ENCODE data around the gene PABPN1L.

The PABPN1L gene

GRCh38 chr16:88868974-88869672 lies 2.7 kb upstream of the PABPN1L start:
- no peak for DNase-seq (ENCODE audit: low read depth)

- DNase-seq (ENCODE audit: low read depth): no peak
Observed at GRCh38 chr16:88867581-88868246, 1.3 kb upstream of the PABPN1L start.

GRCh38 chr16:88865742-88866141 lies 718 bp downstream of the PABPN1L start:
- no peak for DNase-seq (ENCODE audit: low read depth)

- no peak for DNase-seq (ENCODE audit: low read depth)
Observed at GRCh38 chr16:88865310-88865709, 1.1 kb downstream of the PABPN1L start.

GRCh38 chr16:88864521-88864920 lies 1.9 kb downstream of the PABPN1L start:
- no peak for DNase-seq (ENCODE audit: low read depth)

- no peak for DNase-seq (ENCODE audit: low read depth)
Observed at GRCh38 chr16:88864099-88864498, 2.4 kb downstream of the PABPN1L start.

GRCh38 chr16:88863426-88863825 lies 3.0 kb downstream of the PABPN1L start:
- no peak for DNase-seq (ENCODE audit: low read depth)

- no peak for DNase-seq (ENCODE audit: low read depth)
Observed at GRCh38 chr16:88862968-88863367, 3.5 kb downstream of the PABPN1L start.

- DNase-seq (ENCODE audit: low read depth): no peak
Observed at GRCh38 chr16:88861359-88861758, 5.1 kb downstream of the PABPN1L start.

GRCh38 chr16:88859381-88860091 lies 6.9 kb downstream of the PABPN1L start:
- no peak for DNase-seq (ENCODE audit: low read depth)

- DNase-seq (ENCODE audit: low read depth): peak; percentile 61
Observed at GRCh38 chr16:88857728-88858339, 8.6 kb downstream of the PABPN1L start.

GRCh38 chr16:88856828-88857727 lies 9.4 kb downstream of the PABPN1L start, which contains the start of the genes GALNS and TRAPPC2L:
TSS of gene GALNS (minus strand) at chr16:88856947. CDS start at chr16:88856877, 70 bp downstream.
TSS of gene TRAPPC2L (plus strand) at chr16:88857127. CDS start at chr16:88857151, 24 bp downstream.
- peak; percentile 98 for DNase-seq (ENCODE audit: low read depth)

- no peak for DNase-seq (ENCODE audit: low read depth)
Observed at GRCh38 chr16:88856122-88856827, 10.2 kb downstream of the PABPN1L start.

- DNase-seq (ENCODE audit: low read depth): no peak
Observed at GRCh38 chr16:88855736-88856121, 10.7 kb downstream of the PABPN1L start.

- no peak for DNase-seq (ENCODE audit: low read depth)
Observed at GRCh38 chr16:88855176-88855575, 11.3 kb downstream of the PABPN1L start.

- DNase-seq (ENCODE audit: low read depth): no peak
Observed at GRCh38 chr16:88854306-88855111, 12.0 kb downstream of the PABPN1L start.

GRCh38 chr16:88853325-88853941 lies 13.0 kb downstream of the PABPN1L start:
- DNase-seq (ENCODE audit: low read depth): no peak

- no peak for DNase-seq (ENCODE audit: low read depth)
Observed at GRCh38 chr16:88851616-88852015, 14.8 kb downstream of the PABPN1L start.

- DNase-seq (ENCODE audit: low read depth): no peak
Observed at GRCh38 chr16:88850531-88851199, 15.8 kb downstream of the PABPN1L start.

All from activated T-cell treated with anti-CD3 and anti-CD28 coated beads for 24 hours (primary cell).